Pancreas (tissue), 10 donors: ENCODE data around the gene CHMP1A. TPM values are rescaled to one million over a fixed set of nuclear protein-coding genes. Genes with fewer than 3 reads are reported as not detected.
A peak's percentile ranks its signal among the peaks of the same experiment; 100 is the strongest.

Experiments
- ATAC-seq, 4 donors: fragments of 200-7000 bp; cut with Tn5 transposase; one replicate each; pipeline versions ENCODE4 v1.8.0 to v1.9.1; 2020; ENCODE audit warnings: mild to moderate bottlenecking in 4 of 4, moderate library complexity in 4 of 4
- DNase-seq, 6 donors: peaks; one replicate each; pipeline ENCODE4 v3.0.0-alpha.2; 2020
- FAIRE-seq: peaks from 2 replicates; lab custom pipeline; 2012; peaks lifted over from hg19 to GRCh38; lab: Jason Lieb, UNC
- H3K27ac ChIP-seq, 4 donors: fragments of 200-600 bp; sonication (generic); 1 replicate in 3 of 4; 2 replicates in 1 of 4; pipeline versions ENCODE4 v1.5.0 to v1.8.0; 2020
- H3K27me3 ChIP-seq, 4 donors: fragments of 200-600 bp; one replicate each; pipeline ENCODE4 v1.8.0; 2021
- H3K36me3 ChIP-seq, 3 donors: fragments of 200-600 bp; sonication (generic) in 1 of 3; one replicate each; pipeline versions ENCODE4 v1.5.0 to v1.8.0; 2020 to 2021
- H3K4me1 ChIP-seq, 3 donors: fragments of 200-600 bp; one replicate each; pipeline ENCODE4 v1.8.0; 2021
- H3K4me3 ChIP-seq, 4 donors: fragments of 200-600 bp; sonication (generic) in 2 of 4; one replicate each; pipeline versions ENCODE4 v1.5.0 to v1.8.0; 2020 to 2021
- H3K9me3 ChIP-seq, 4 donors: fragments of 200-600 bp; one replicate each; pipeline ENCODE4 v1.8.0; 2021
- CTCF ChIP-seq, 4 donors: fragments of 200-600 bp; sonication (generic) in 3 of 4; IDR thresholded peaks; one replicate each; pipeline versions ENCODE4 v1.5.0 to v1.8.0; 2021; ENCODE audit warnings: antibody characterized with exemption in 4 of 4
- WGBS, 2 donors: extraction: QIAGEN DNeasy Blood & Tissue Kit; methylation state at CpG; one replicate each; pipeline ENCODE4 v1.1.7; 2013; 5-methylcytosine and 5-hydroxymethylcytosine counted together
- intact Hi-C, 3 donors: fragments of 100-400 bp; cut with DNase I; formaldehyde crosslinking; loops; one replicate each; pipeline versions ENCODE4 v1.11.1 to v1.14.2; 2022
- polyA plus RNA-seq, 2 donors: library from polyadenylated mRNA; stranded (reverse); fragments of 200-250 nt; gene quantifications; one replicate each; pipeline ENCODE4 v1.2.3, GENCODE V29; 2013
- total RNA-seq, 6 donors: library from RNA; stranded (reverse); fragmentation: NEBNext Ultra II Directional in 4 of 6; extraction: Animal tissue kit (Norgen Biotek cat#: 25700) in 4 of 6; gene quantifications; one replicate each; pipeline versions ENCODE4 v1.2.1 to v1.2.4, GENCODE V29; 2021 to 2023
- donor health status: healthy with polysubstance abuse.
- donor health status: DM: no; HTN: no; CAD: no; lungs with moderate emphysema.
- donor health status: DM: no; HTN: no; CAD: no.
- donor health status: control.
- donor health status: control.
- donor health status: Bipolar disorder and iron deficiency.
- donor health status: DM: yes; HTN: yes; CAD: no.
- donor health status: DM: no; HTN: no; CAD: no.
- donor health status: DM: no; HTN: no; CAD: no.
- donor health status: DM: yes; HTN: yes; CAD: no.

CHMP1A gene
- total and polyA plus RNA-seq, 8 donors = 27.6 to 71.4 (median 32.2) TPM

DNA sequence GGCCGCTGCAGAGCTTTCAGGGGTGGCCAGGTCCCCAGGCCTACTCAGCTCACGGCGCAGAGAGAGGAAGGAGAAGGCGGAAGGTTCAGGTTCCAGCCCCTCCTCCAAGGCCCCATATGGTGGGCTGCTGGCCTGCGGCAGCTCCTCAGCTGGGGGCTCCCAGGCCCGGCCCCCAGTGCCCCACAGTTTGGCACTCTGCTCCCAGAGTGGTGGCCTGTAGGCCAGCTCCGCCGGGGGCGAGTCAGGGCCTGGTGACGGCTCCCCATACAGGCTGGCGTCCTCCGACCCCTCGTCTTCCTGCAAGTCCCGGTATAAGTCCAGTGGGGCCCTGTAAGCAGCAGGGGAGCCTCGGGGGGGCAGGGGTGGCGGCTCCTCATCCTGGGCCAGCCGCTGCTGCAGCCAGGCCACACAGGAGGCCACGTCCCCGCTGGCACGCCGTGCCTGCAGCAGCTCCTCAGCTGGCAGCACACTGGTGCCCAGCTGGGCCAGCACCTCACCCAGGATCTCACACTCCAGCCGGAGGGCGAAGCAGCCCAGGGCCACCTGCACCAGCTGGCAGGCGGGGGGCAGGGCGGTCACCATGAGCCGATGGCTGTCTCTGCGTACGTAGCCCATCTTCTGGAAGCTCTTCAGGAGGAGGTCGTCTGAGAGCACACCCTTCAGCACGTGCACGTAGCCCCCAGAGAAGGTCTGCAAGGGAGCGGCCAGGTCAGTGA is 40.3 kb upstream of the CHMP1A start:
- Histone ChIP-seq H3K4me1 (peaks cover 0 to 9% (median 7%) of the 10 kb centered on the region in 3 donors), H3K9me3 (no peaks in the 10 kb centered on the region), H3K27me3 (no peaks in the 10 kb centered on the region), H3K4me3 (no peak overlapping the region), H3K27ac (no peak overlapping the region), H3K36me3 (peaks cover 0 to 18% (median 18%) of the 10 kb centered on the region in 3 donors)
- FAIRE-seq (no peak), ATAC-seq (no peak), DNase-seq (peak in 2 of 6 donors; percentile 55 to 84)
- intact Hi-C loops = no loop called here
- no peak for TF ChIP-seq CTCF (IDR thresholded peaks at IDR 0.05)
- WGBS, 2 donors = 89 to 90% methylated on average over 31 to 32 of the region's 32 CpGs

- H3K9me3 ChIP-seq = no peaks in the 10 kb centered on the region
- H3K27ac ChIP-seq = no peak overlapping the region
- no peak for FAIRE-seq
- ATAC-seq = no peak
- no peak overlapping the region for H3K4me3 ChIP-seq
- peaks cover 0 to 9% (median 7%) of the 10 kb centered on the region in 3 donors for H3K4me1 ChIP-seq
- peaks cover 0 to 24% (median 18%) of the 10 kb centered on the region in 3 donors for H3K36me3 ChIP-seq
- H3K27me3 ChIP-seq = no peaks in the 10 kb centered on the region
- DNase-seq = peak in 4 of 6 donors; percentile 43 to 90 (median 74)
- TF ChIP-seq CTCF (IDR thresholded peaks at IDR 0.05) = no peak
- WGBS, 2 donors = 91% methylated on average over 19 of the region's 19 CpGs
- intact Hi-C loops = no loop called here
Observed at GRCh38 chr16:89697161-89697615, 39.7 kb upstream of the CHMP1A start.

DNA sequence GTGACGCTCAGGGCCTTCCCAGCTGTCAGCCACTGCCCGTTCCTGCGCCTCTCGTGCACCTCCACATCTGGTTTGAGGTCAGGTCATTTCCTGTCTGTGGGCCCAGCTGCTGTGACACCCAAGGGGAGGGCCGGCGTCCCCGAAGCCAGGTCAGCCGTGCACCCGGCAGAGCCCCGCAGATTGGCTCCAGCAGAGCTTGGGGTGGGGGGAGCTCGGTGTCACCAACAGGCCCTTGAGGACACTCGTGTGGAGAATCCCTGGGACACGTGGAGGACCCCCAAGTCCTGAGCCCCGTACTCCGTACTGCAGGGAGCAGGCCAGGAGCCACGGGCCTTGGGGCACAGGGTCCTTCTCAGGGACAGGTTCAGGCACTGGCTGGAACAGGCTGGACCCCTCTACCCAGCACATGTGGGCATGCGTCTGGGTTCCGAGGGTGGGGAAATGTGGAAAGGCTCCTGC is 39.2 kb upstream of the CHMP1A start:
- ATAC-seq (no peak), DNase-seq (peak in 3 of 6 donors; percentile 23 to 76 (median 41)), FAIRE-seq (no peak)
- Histone ChIP-seq H3K4me1 (peaks cover 0 to 9% (median 7%) of the 10 kb centered on the region in 3 donors), H3K27me3 (no peaks in the 10 kb centered on the region), H3K27ac (no peak overlapping the region), H3K36me3 (peaks cover 0 to 29% (median 22%) of the 10 kb centered on the region in 3 donors), H3K9me3 (no peaks in the 10 kb centered on the region), H3K4me3 (no peak overlapping the region)
- intact Hi-C loops = no loop called here
- no peak for TF ChIP-seq CTCF (IDR thresholded peaks at IDR 0.05)
- WGBS, 2 donors = 79 to 80% methylated on average over 18 of the region's 18 CpGs

DNA sequence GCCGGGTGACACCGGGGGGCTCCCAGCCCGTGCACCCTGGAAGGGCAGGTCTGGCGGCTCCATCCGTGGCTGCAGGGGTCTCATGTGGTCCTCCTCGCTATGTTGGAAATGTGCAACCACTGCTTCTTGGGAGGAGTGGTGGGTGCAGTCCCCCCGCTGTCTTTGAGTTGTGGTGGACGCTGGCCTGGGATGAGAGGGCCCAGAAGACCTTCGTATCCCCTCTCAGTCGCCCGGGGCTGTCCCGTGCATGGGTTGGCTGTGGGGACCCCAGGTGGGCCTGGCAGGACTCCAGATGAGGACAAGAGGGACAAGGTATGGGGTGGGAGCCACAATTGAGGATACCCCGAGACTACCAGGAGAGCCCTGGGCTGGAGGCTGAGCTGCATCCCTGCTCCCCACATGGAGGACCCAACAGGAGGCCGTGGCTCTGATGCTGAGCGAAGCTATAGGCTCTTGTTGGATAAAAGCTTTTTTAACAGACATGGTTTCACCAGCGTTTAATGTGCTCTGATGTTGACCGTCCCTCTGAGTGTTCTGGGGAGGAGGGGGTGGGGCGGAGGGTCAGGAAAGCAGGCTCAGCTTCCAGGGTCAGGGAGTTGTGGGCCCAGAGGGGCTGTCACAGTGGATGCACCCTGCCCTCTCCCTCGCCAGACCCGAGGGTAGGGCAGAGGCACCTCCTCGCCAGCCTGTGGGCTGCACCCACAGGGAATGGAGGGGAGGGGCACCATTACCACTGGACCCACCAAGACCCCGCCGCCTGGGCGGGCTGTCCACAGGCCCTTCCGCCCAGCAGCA is 38.6 kb upstream of the CHMP1A start:
- peak in 2 of 6 donors; percentile 23 to 64 for DNase-seq
- no peak for ATAC-seq
- H3K4me3 ChIP-seq = no peak overlapping the region
- intact Hi-C loops = no loop called here
- H3K4me1 ChIP-seq = peaks cover 0 to 9% (median 7%) of the 10 kb centered on the region in 3 donors
- no peak for TF ChIP-seq CTCF (IDR thresholded peaks at IDR 0.05)
- no peaks in the 10 kb centered on the region for H3K27me3 ChIP-seq
- H3K27ac ChIP-seq = no peak overlapping the region
- WGBS, 2 donors = 80% methylated on average over 25 of the region's 25 CpGs
- no peaks in the 10 kb centered on the region for H3K9me3 ChIP-seq
- peaks cover 0 to 35% (median 28%) of the 10 kb centered on the region in 3 donors for H3K36me3 ChIP-seq
- FAIRE-seq = no peak
